ENCODE results near the gene PHIP. TPM values are rescaled to one million over a fixed set of nuclear protein-coding genes. Genes with fewer than 3 reads are reported as not detected.

PHIP gene
- polyA plus RNA-seq, 4 donors: 41.2 to 62.3 (median 55.6) TPM

- DNase-seq (ENCODE audit: low read depth in 4 of 4, low spot score in 3 of 4): no peak
These were observed 6.5 kb downstream of the PHIP start for GRCh38 chr6:79071547-79071946.

DNA sequence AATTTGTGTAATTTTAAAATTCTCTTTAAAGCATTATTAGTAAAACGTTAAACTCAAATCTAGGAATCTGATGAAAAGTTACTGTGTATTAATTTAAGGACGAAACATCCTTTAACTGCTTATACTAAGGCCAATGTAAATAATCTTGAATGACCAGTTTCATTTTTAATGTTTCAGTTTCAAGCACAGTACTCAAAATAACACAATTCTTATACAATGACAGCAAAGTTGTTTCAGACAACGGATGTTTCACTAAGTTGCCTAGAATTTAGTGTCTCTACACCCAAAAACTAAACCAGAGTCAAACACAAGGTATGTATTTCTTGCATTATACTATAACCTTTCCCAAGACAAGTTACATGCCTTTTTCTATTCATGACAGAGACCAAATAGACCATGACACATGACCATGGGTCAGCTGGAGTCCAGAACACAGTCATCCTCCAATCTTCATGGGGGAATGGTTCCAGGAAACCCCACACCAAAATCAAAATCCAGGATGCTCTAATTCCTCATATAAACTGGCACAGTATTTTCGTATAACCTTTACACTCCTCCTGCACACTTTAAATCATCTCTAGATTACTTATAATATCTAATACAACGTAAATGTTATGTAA is 7.7 kb downstream of the PHIP start:
- DNase-seq (ENCODE audit: low read depth in 4 of 4, low spot score in 3 of 4): no peak

DNA sequence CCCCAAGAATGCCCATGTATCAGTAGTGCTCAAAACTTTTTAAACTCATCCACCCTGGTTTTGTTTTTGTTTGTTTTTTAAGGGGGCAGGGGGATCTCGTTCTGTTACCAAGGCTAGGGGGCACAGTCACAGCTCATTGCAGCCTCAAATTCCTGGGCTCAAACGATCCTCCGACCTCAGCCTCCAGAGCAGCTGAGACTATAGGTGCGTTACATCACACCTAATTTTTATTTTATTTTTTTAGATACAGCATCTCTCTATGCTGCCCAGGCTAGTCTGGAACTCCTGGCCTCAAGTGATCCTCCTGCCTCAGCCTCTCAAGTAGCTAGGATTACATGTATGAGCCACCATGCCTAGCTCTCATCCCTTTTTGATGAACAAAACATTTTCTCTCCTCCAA is 11.2 kb downstream of the PHIP start:
- DNase-seq (ENCODE audit: low read depth in 4 of 4, low spot score in 3 of 4): no peak

DNA sequence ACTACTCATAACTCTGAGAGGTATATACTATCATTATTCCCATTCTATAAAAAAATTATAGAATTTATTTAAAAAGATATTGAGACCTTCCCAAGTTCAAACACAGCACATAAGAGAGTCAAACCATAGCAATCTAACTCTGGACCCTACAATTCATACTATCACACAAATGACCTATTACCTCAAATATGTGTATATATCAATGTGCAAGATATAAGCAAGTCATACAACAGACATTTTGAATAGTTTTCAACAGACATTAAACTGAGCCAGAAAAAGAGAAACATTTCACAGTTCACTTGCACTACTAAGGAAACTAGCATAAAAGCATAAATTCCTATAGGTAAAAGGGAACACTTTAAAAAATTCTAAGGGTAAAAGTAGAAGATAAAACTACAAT is 11.7 kb downstream of the PHIP start:
- DNase-seq (ENCODE audit: low read depth in 4 of 4, low spot score in 3 of 4): no peak

DNA sequence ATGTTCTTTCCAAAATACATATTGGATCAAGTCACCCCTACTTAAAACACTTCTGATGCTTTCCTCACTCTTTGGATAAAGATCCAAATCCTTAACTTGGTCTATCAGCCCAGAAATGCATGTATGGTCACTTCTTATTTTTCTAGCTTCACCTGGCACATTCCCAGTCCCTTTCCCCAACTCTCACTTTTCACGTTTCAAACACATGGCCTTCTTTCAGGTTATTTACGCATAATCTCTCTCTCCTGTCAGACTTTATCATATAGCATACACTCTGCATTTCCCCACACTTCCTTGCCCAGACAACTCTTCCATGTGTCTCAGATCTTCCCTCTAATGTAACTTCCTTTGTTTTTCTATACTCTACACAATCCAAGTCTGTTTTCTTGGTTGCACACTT is 12.8 kb downstream of the PHIP start:
- DNase-seq (ENCODE audit: low read depth in 4 of 4, low spot score in 3 of 4): no peak

GRCh38 chr6:79064635-79065034 is 13.4 kb downstream of the PHIP start:
- no peak for DNase-seq (ENCODE audit: low read depth in 4 of 4, low spot score in 3 of 4)

GRCh38 chr6:79062708-79063107 is 15.3 kb downstream of the PHIP start:
- DNase-seq (ENCODE audit: low read depth in 4 of 4, low spot score in 3 of 4): no peak

DNA sequence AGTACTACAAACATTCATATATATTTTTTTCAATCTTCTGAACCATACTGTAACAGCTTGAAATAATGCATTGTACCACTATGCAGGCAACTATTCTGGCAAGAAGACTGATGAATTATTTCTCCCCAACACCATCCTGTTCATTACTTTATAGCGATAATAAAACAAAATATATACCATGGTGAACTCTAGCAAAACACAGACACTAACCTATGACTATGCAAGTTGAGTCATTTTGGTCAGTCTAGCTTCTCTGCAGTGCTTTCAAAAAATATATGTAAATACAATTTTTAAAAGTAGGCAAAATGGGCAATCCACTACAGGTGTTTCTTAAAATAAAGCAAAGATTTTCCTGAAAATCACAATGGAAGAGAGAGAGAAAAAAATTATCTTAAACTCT is 20.3 kb downstream of the PHIP start:
- no peak for DNase-seq (ENCODE audit: low read depth in 4 of 4, low spot score in 3 of 4)

GRCh38 chr6:79056226-79056625 is 21.8 kb downstream of the PHIP start:
- DNase-seq (ENCODE audit: low read depth in 4 of 4, low spot score in 3 of 4): no peak

- DNase-seq (ENCODE audit: low read depth in 4 of 4, low spot score in 3 of 4): no peak
These were observed 29.4 kb downstream of the PHIP start for GRCh38 chr6:79048611-79049010.

DNA sequence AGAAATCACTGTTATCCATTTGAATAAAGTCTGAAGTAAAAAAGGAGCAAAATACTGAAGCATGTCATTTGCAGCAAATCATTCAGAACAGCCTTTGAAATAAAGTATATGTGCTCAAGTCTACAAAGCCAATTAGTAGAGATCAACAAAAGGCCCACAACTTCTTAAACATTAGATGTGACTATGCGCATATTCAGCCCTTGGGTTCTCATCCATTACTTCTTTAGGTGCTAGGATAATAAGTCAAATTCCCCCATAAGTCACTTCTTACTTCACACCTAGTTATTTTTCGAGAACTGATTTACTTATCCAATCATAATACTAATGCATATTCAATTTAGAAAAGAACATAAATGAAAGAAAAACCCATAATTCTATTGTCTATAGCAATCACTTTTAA is 31.0 kb downstream of the PHIP start:
- no peak for DNase-seq (ENCODE audit: low read depth in 4 of 4, low spot score in 3 of 4)

- DNase-seq (ENCODE audit: low read depth in 4 of 4, low spot score in 3 of 4): no peak
These were observed 32.1 kb downstream of the PHIP start for GRCh38 chr6:79045966-79046365.

DNA sequence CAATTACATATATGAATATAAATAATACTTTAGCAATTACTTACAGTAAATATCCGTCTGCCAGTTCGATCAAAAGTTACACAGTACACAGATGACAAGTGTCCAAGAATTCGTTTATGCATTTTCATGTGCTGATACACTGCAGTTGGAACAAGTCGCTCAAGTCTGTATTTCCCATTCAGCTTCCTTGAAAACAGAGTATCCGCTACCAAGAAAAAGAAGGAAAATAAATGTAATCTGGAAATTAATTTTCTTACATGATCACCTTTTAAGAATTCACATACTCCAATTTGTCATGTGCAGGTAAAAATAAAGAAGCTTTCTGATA is 35.3 kb downstream of the PHIP start:
- DNase-seq (ENCODE audit: low read depth in 4 of 4, low spot score in 3 of 4): no peak

DNA sequence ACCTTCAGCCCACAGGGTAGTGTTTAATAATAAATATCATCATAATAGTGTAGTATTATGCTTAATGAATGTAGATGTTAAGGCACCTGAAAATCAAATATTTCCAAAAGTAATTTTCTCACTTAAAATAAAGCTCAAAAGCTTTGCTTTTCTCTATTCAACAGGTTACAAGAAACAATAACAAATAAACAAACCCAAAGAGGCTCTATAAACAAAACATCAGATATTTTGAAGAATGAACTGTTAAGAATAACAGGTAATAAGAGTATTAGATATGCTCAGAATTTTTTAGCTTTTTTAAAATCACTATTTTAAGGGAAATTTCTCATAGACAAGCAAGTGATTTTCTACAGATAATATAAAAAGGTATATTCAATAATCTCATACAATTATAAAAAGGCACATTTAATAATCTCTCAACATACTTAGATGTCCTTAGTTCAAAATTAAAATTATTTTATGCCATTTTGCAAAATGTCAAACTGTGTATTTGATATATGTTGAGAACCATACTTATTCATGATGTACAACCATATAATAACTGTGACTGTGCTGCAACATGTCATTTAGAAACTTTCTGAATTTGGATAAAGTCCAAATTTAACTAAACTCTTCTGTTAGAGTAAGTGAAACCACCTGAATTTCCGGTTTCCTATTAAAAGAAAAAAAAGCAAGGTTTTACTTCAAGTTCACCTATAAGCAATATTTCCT is 35.8 kb downstream of the PHIP start:
- DNase-seq (ENCODE audit: low read depth in 4 of 4, low spot score in 3 of 4): no peak

- no peak for DNase-seq (ENCODE audit: low read depth in 4 of 4, low spot score in 3 of 4)
These were observed 38.0 kb downstream of the PHIP start for GRCh38 chr6:79040083-79040482.

DNA sequence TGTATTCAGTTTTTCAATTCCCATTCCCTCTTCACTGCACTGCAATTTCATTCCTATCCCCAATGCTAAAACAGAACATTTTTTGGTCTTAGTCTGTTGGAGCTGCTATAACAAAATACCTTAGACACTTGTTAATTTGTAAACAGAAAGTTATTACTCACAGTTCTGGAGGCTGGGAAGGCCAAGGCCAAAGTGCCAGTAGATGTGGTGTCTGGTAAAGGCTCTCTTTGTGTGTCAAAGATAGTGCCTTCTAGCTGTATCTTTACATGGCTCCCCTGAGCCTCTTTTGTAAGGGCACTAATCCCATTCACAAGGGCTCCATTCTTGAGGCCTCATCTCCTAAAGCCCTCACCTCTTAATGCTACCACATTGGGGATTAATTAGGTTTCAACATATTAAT is 40.0 kb downstream of the PHIP start:
- no peak for DNase-seq (ENCODE audit: low read depth in 4 of 4, low spot score in 3 of 4)

DNA sequence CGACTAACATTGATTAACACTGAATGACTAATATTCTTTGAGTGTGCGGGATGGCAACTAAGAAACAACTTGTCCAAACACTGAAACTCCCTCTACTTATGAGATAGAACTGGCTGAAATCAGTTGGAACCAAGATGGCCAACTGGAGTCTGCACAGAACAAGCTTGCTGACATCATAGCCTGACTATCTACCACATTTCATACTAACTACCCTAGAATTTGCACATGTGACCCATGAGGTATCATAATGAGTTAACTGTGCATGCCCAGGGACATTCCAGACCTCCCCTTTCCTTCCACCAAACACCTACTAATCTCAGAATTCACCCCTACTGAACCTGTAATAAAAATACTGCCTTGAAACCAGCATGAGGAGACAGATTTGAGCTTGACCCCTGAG is 43.2 kb downstream of the PHIP start:
- no peak for DNase-seq (ENCODE audit: low read depth in 4 of 4, low spot score in 3 of 4)

- DNase-seq (ENCODE audit: low read depth in 4 of 4, low spot score in 3 of 4): no peak
These were observed 44.8 kb downstream of the PHIP start for GRCh38 chr6:79033279-79033678.

DNA sequence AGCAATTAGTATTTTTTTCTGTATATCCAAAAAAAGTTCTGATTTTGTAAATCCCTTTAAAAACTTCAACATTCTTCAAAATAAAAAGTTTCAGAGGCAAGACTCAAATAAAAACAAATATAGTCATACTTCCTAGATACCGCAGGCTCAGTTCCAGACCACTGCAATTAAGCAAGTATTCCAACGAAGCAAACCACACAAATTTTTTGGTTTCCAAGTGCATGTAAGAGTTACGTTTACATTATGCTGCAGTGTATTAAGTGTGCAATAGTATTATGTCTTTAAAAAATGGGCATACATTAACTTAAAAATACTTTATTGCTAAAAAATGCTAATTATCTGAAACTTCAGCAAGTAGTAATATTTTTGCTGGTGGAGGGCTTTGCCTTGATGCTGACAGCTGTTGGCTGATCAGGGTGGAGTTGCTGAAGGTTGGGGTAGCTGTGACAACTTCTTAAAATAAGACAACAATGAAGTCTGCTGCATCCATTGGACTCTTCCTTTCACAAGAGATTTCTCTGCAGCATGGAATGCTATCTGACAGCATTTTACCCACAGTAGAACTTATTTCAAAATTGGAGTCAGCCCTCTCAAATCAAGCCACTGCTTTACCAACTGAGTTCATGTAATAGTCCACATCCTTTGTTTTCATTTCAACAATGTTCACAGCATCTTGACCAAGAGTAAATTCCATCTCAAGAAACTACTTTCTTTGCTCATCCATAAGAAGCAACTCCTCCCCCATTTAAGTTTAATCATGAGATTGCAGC is 46.0 kb downstream of the PHIP start:
- no peak for DNase-seq (ENCODE audit: low read depth in 4 of 4, low spot score in 3 of 4)

DNA sequence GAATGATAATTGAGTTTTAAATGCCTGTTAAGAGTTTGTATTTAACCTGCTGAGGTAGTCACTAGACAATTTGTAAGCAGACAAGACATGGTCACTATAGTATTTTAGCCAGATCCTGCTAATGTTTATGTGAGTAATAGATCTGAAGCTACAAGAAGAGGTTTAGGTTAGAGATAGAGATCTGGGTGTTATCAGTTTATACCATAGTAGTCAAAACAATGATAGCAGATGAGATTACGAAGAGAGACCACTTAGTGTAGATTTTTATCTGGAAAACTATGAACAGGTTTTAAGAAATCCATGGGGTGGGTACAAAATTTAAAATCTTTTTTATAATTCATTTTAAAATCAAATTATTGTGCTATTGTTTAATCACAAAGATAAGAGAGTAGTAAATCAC is 47.5 kb downstream of the PHIP start:
- DNase-seq (ENCODE audit: low read depth in 4 of 4, low spot score in 3 of 4): no peak

- DNase-seq (ENCODE audit: low read depth in 4 of 4, low spot score in 3 of 4): no peak
These were observed 48.0 kb downstream of the PHIP start for GRCh38 chr6:79030023-79030422.

DNA sequence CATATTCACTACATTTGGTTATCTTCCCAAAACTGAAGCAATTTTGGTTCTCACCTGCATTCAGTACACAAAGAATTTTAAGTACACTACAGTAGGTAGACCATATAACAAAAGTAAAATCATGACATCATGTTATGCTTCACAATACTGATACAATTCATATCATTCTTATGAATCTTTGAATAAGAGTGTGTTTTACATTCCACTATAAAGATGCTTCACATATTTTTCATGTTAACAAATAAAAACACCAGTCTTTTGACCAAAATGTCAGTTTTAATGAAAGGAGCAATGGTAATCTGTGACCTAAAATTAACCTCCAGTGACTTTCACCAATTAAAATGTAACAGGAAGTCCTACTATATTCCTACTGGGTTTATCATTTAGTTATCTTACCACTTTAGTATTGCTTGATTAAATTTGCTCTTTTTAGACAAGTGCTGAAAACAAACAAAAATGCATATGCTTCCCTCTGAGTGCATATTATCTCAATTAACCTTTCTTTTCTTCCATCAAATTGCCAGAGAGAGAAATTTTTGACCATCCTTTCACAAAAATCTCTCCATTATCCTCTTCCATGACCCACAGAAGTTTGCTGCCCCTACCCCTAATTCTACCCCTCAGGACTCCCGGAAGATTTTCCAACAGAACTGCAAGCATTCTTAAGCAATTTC is 49.3 kb downstream of the PHIP start:
- DNase-seq (ENCODE audit: low read depth in 4 of 4, low spot score in 3 of 4): no peak
